ENCODE results near the gene STAC.

DNA sequence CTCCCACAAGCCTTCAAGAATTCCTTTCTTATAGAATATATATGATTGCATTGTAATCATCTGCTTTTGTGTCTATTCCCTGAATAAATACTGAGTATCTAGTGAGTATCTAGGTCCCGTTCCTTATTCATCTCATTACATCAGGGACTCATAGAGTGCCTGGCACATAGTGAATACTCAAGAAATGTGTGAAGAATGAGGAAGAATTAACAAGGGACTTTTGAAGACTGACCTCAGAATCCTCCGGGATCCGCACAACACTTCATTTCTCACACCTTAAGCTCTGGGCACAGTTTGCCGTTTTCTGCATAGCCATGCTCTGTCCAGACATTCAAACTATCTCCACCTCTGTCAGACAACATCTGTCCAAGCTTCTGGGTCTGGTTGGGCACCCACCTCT is 108.8 kb downstream of the STAC start:
- TF ChIP-seq TAF1 (IDR thresholded peaks at IDR 0.05; ENCODE audit: borderline replicate concordance, insufficient read depth, low read length) (no peak), POLR2AphosphoS5 (IDR thresholded peaks at IDR 0.05; ENCODE audit: low read depth, low read length) (no peak)
- TF ChIP-seq, protein P1, sequence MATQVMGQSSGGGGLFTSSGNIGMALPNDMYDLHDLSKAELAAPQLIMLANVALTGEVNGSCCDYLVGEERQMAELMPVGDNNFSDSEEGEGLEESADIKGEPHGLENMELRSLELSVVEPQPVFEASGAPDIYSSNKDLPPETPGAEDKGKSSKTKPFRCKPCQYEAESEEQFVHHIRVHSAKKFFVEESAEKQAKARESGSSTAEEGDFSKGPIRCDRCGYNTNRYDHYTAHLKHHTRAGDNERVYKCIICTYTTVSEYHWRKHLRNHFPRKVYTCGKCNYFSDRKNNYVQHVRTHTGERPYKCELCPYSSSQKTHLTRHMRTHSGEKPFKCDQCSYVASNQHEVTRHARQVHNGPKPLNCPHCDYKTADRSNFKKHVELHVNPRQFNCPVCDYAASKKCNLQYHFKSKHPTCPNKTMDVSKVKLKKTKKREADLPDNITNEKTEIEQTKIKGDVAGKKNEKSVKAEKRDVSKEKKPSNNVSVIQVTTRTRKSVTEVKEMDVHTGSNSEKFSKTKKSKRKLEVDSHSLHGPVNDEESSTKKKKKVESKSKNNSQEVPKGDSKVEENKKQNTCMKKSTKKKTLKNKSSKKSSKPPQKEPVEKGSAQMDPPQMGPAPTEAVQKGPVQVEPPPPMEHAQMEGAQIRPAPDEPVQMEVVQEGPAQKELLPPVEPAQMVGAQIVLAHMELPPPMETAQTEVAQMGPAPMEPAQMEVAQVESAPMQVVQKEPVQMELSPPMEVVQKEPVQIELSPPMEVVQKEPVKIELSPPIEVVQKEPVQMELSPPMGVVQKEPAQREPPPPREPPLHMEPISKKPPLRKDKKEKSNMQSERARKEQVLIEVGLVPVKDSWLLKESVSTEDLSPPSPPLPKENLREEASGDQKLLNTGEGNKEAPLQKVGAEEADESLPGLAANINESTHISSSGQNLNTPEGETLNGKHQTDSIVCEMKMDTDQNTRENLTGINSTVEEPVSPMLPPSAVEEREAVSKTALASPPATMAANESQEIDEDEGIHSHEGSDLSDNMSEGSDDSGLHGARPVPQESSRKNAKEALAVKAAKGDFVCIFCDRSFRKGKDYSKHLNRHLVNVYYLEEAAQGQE (IDR thresholded peaks at IDR 0.05; ENCODE audit: insufficient read depth in 1 of 2, low read depth in 2 of 2, low read length in 2 of 2): no peak
